Activated naive CD4-positive, alpha-beta T cell treated with anti-CD3 and anti-CD28 coated beads for 36 hours (primary cell): ENCODE measurements around the gene NT5C1A. TPM values are rescaled to one million over a fixed set of nuclear protein-coding genes. Genes with fewer than 3 reads are reported as not detected.

Experiments used
- CTCF ChIA-PET: fragments of 350-600 bp; sonication (Branson Sonifier 250); formaldehyde crosslinking; loops from one replicate; lab custom pipeline; 2021; ENCODE audit warnings: antibody characterized with exemption; lab: Charles Lee
- DNase-seq: peaks from one replicate; pipeline ENCODE4 v3.0.0-alpha.2; 2020
- H3K27ac Mint-ChIP-seq: one replicate; pipeline ENCODE4 v1.8.0; 2021; ENCODE audit warnings: mild to moderate bottlenecking, mixed read lengths
- H3K27me3 Mint-ChIP-seq: one replicate; pipeline ENCODE4 v1.8.0; 2021; ENCODE audit warnings: low read depth, mixed read lengths
- H3K36me3 Mint-ChIP-seq: one replicate; pipeline ENCODE4 v1.8.0; 2021; ENCODE audit warnings: low read depth, mixed read lengths
- H3K4me1 Mint-ChIP-seq: one replicate; pipeline ENCODE4 v1.8.0; 2021; ENCODE audit warnings: low read depth, mixed read lengths
- H3K4me3 Mint-ChIP-seq: one replicate; pipeline ENCODE4 v1.8.0; 2021; ENCODE audit warnings: mild to moderate bottlenecking, moderate library complexity, mixed read lengths
- H3K9me3 Mint-ChIP-seq: one replicate; pipeline ENCODE4 v1.8.0; 2021; ENCODE audit warnings: mixed read lengths
- intact Hi-C: fragments of 100-400 bp; cut with micrococcal nuclease; formaldehyde crosslinking; loops from one replicate; pipeline ENCODE4 v1.15.1; 2023
- total RNA-seq, 2 experiments: library from RNA; stranded (reverse); gene quantifications; one replicate each; pipeline ENCODE4 v1.2.3, GENCODE V29; 2021

Gene NT5C1A
- total RNA-seq, 2 experiments from 2014 or later: not detected

GRCh38 chr1:39647247-39647646, 24.7 kb downstream of the NT5C1A start:
- CTCF ChIA-PET: interaction anchor here (0.6 to 4.2 kb wide), 6 partner anchors 11 to 42 kb away, joined by 3 to 33 read pairs (median 4); no protein-coding TSS in a partner anchor
- H3K9me3 Mint-ChIP-seq: no peaks in the 10 kb centered on the region
- no peaks in the 10 kb centered on the region for H3K27me3 Mint-ChIP-seq
- no peak overlapping the region for H3K4me3 Mint-ChIP-seq
- no peaks in the 10 kb centered on the region for H3K36me3 Mint-ChIP-seq
- intact Hi-C loops: no loop called here
- H3K27ac Mint-ChIP-seq: no peak overlapping the region
- H3K4me1 Mint-ChIP-seq: no peaks in the 10 kb centered on the region
- DNase-seq: no peak

- intact Hi-C loops: no loop called here
- Mint-ChIP-seq H3K4me1 (no peaks in the 10 kb centered on the region), H3K4me3 (no peak overlapping the region), H3K9me3 (no peaks in the 10 kb centered on the region), H3K27ac (no peak overlapping the region), H3K36me3 (no peaks in the 10 kb centered on the region), H3K27me3 (no peaks in the 10 kb centered on the region)
- CTCF ChIA-PET: interaction anchor here (0.6 to 4.2 kb wide), 5 partner anchors 12 to 69 kb away, joined by 3 to 33 read pairs (median 3); no protein-coding TSS in a partner anchor
- DNase-seq: no peak
These were observed 25.4 kb downstream of the NT5C1A start for GRCh38 chr1:39646232-39647081.

GRCh38 chr1:39645411-39646043, 26.4 kb downstream of the NT5C1A start:
- CTCF ChIA-PET: interaction anchor here (0.6 to 3.0 kb wide), 3 partner anchors 29 to 68 kb away, joined by 3 to 19 read pairs (median 3); no protein-coding TSS in a partner anchor
- no peak for DNase-seq
- Mint-ChIP-seq H3K27me3 (no peaks in the 10 kb centered on the region), H3K27ac (no peak overlapping the region), H3K36me3 (no peaks in the 10 kb centered on the region), H3K4me1 (no peaks in the 10 kb centered on the region), H3K9me3 (no peaks in the 10 kb centered on the region), H3K4me3 (no peak overlapping the region)
- intact Hi-C loops: no loop called here

- Mint-ChIP-seq H3K27me3 (no peaks in the 10 kb centered on the region), H3K4me3 (no peak overlapping the region), H3K4me1 (no peaks in the 10 kb centered on the region), H3K36me3 (no peaks in the 10 kb centered on the region), H3K9me3 (no peaks in the 10 kb centered on the region), H3K27ac (no peak overlapping the region)
- CTCF ChIA-PET: interaction anchor here (0.8 to 1.1 kb wide), 2 partner anchors 15 to 38 kb away, joined by 3 read pairs; no protein-coding TSS in a partner anchor
- no peak for DNase-seq
- intact Hi-C loops: no loop called here
These were observed 28.2 kb downstream of the NT5C1A start for GRCh38 chr1:39643705-39644104.

GRCh38 chr1:39642796-39643195, 29.1 kb downstream of the NT5C1A start:
- Mint-ChIP-seq H3K36me3 (no peaks in the 10 kb centered on the region), H3K4me1 (no peaks in the 10 kb centered on the region), H3K4me3 (no peak overlapping the region), H3K9me3 (no peaks in the 10 kb centered on the region), H3K27me3 (peaks cover 9% of the 10 kb centered on the region), H3K27ac (no peak overlapping the region)
- CTCF ChIA-PET: interaction anchor here (1.1 to 3.2 kb wide), 3 partner anchors 11 to 37 kb away, joined by 3 to 10 read pairs (median 8); no protein-coding TSS in a partner anchor
- intact Hi-C loops: no loop called here
- no peak for DNase-seq

GRCh38 chr1:39640861-39641260, 31.0 kb downstream of the NT5C1A start:
- DNase-seq: no peak
- H3K4me1 Mint-ChIP-seq: no peaks in the 10 kb centered on the region
- CTCF ChIA-PET: interaction anchor here (1.2 to 3.2 kb wide), 4 partner anchors 13 to 35 kb away, joined by 4 to 10 read pairs (median 6); no protein-coding TSS in a partner anchor
- H3K4me3 Mint-ChIP-seq: no peak overlapping the region
- intact Hi-C loops: no loop called here
- peaks cover 12% of the 10 kb centered on the region for H3K27me3 Mint-ChIP-seq
- no peak overlapping the region for H3K27ac Mint-ChIP-seq
- H3K36me3 Mint-ChIP-seq: no peaks in the 10 kb centered on the region
- no peaks in the 10 kb centered on the region for H3K9me3 Mint-ChIP-seq

- peak within 1 kb of the TSS; percentile 52 for H3K4me3 Mint-ChIP-seq
- no peaks in the 10 kb centered on the region for H3K36me3 Mint-ChIP-seq
- H3K4me1 Mint-ChIP-seq: no peaks in the 10 kb centered on the region
- H3K27ac Mint-ChIP-seq: no peak within 1 kb of the TSS
- peak; percentile 76 for DNase-seq
- intact Hi-C loops: no loop called here
- no peaks in the 10 kb centered on the region for H3K9me3 Mint-ChIP-seq
- H3K27me3 Mint-ChIP-seq: peaks cover 14% of the 10 kb centered on the region
- CTCF ChIA-PET: interaction anchor here (0.6 to 2.7 kb wide), 3 partner anchors 14 to 384 kb away, joined by 3 to 10 read pairs (median 4); no protein-coding TSS in a partner anchor
These were observed 32.4 kb downstream of the NT5C1A start, which contains the start of gene HEYL for GRCh38 chr1:39639305-39640130. TSS of gene HEYL (minus strand) at chr1:39639643. CDS start at chr1:39639625, 18 bp downstream.

GRCh38 chr1:39638965-39639304, 33.0 kb downstream of the NT5C1A start:
- intact Hi-C loops: no loop called here
- peak overlapping the region; percentile 52 for H3K4me3 Mint-ChIP-seq
- no peak overlapping the region for H3K27ac Mint-ChIP-seq
- no peak for DNase-seq
- peaks cover 18% of the 10 kb centered on the region for H3K27me3 Mint-ChIP-seq
- H3K36me3 Mint-ChIP-seq: no peaks in the 10 kb centered on the region
- H3K4me1 Mint-ChIP-seq: no peaks in the 10 kb centered on the region
- CTCF ChIA-PET: interaction anchor here (0.6 to 1.0 kb wide), 2 partner anchors 81 to 384 kb away, joined by 3 to 4 read pairs; no protein-coding TSS in a partner anchor
- no peaks in the 10 kb centered on the region for H3K9me3 Mint-ChIP-seq

- no peak overlapping the region for H3K4me3 Mint-ChIP-seq
- H3K36me3 Mint-ChIP-seq: no peaks in the 10 kb centered on the region
- H3K4me1 Mint-ChIP-seq: no peaks in the 10 kb centered on the region
- intact Hi-C loops: no loop called here
- CTCF ChIA-PET: no interaction called here
- H3K27ac Mint-ChIP-seq: no peak overlapping the region
- no peak for DNase-seq
- H3K9me3 Mint-ChIP-seq: no peaks in the 10 kb centered on the region
- H3K27me3 Mint-ChIP-seq: peaks cover 21% of the 10 kb centered on the region
These were observed 34.5 kb downstream of the NT5C1A start for GRCh38 chr1:39637361-39637760.

- no peak for DNase-seq
- Mint-ChIP-seq H3K9me3 (no peaks in the 10 kb centered on the region), H3K27ac (no peak overlapping the region), H3K27me3 (peaks cover 21% of the 10 kb centered on the region), H3K4me1 (peaks cover 2% of the 10 kb centered on the region), H3K4me3 (no peak overlapping the region), H3K36me3 (no peaks in the 10 kb centered on the region)
- intact Hi-C loops: no loop called here
- CTCF ChIA-PET: interaction anchor here (0.6 to 1.0 kb wide), 2 partner anchors 29 to 35 kb away, joined by 3 to 8 read pairs; no protein-coding TSS in a partner anchor
These were observed 36.1 kb downstream of the NT5C1A start for GRCh38 chr1:39635871-39636210.

- H3K4me3 Mint-ChIP-seq: no peak overlapping the region
- peaks cover 21% of the 10 kb centered on the region for H3K27me3 Mint-ChIP-seq
- no peaks in the 10 kb centered on the region for H3K9me3 Mint-ChIP-seq
- H3K4me1 Mint-ChIP-seq: peaks cover 2% of the 10 kb centered on the region
- intact Hi-C loops: no loop called here
- no peak overlapping the region for H3K27ac Mint-ChIP-seq
- H3K36me3 Mint-ChIP-seq: no peaks in the 10 kb centered on the region
- CTCF ChIA-PET: interaction anchor here (0.6 to 1.3 kb wide), 6 partner anchors 19 to 182 kb away, joined by 3 to 8 read pairs (median 3); no protein-coding TSS in a partner anchor
- no peak for DNase-seq
These were observed 36.6 kb downstream of the NT5C1A start for GRCh38 chr1:39635205-39635870.
